GM21360 (cell line): ENCODE results near the gene OR51D1.

ENCODE experiments used
- ATAC-seq: cut with Tn5 transposase; IDR thresholded peaks from one replicate; pipeline ENCODE4 v1.9.1; 2021; ENCODE audit warnings: mild to moderate bottlenecking, moderate library complexity; ENCODE audit not compliant: unreplicated experiment

The OR51D1 gene

GRCh38 chr11:4636962-4637661, at the start of gene OR51D1:
Gene OR51D1, plus strand, starts transcription at chr11:4637477. Its CDS starts 2,314 bp downstream, at chr11:4639791.
- peak; percentile 88 for ATAC-seq

GRCh38 chr11:4589017-4589416, 48.3 kb upstream of the OR51D1 start:
- no peak for ATAC-seq

- no peak for ATAC-seq
Measured at GRCh38 chr11:4593739-4594138, 43.5 kb upstream of the OR51D1 start, which contains the start of gene OR52I1. Gene OR52I1, plus strand, starts transcription at chr11:4594039. Its CDS starts 0 bp downstream, at chr11:4594039.

GRCh38 chr11:4605057-4605456, 32.2 kb upstream of the OR51D1 start:
- no peak for ATAC-seq

- ATAC-seq, result no peak
Measured at GRCh38 chr11:4606231-4607015, 30.9 kb upstream of the OR51D1 start.

- ATAC-seq, result no peak
Measured at GRCh38 chr11:4607096-4607495, 30.2 kb upstream of the OR51D1 start.

- peak; percentile 100 for ATAC-seq
Measured at GRCh38 chr11:4607781-4608666, 29.3 kb upstream of the OR51D1 start, which contains the start of gene TRIM68. Gene TRIM68, minus strand, starts transcription at chr11:4608231. Its CDS starts 2,727 bp downstream, at chr11:4605504.

- ATAC-seq, result no peak
Measured at GRCh38 chr11:4610258-4610935, 26.9 kb upstream of the OR51D1 start.

GRCh38 chr11:4611986-4612385, 25.3 kb upstream of the OR51D1 start:
- ATAC-seq, result no peak

GRCh38 chr11:4615856-4616444, 21.3 kb upstream of the OR51D1 start:
- no peak for ATAC-seq

GRCh38 chr11:4619514-4619913, 17.8 kb upstream of the OR51D1 start:
- no peak for ATAC-seq

- no peak for ATAC-seq
Measured at GRCh38 chr11:4626207-4627099, 10.8 kb upstream of the OR51D1 start.

GRCh38 chr11:4636136-4636535, 1.1 kb upstream of the OR51D1 start:
- ATAC-seq, result no peak

GRCh38 chr11:4637662-4638047, 378 bp downstream of the OR51D1 start:
- ATAC-seq, result no peak

GRCh38 chr11:4639931-4640330, 2.7 kb downstream of the OR51D1 start:
- no peak for ATAC-seq

GRCh38 chr11:4641501-4641900, 4.2 kb downstream of the OR51D1 start:
- ATAC-seq, result no peak

GRCh38 chr11:4642043-4642442, 4.8 kb downstream of the OR51D1 start:
- no peak for ATAC-seq

GRCh38 chr11:4643076-4643475, 5.8 kb downstream of the OR51D1 start:
- ATAC-seq, result no peak

- ATAC-seq, result no peak
Measured at GRCh38 chr11:4643682-4644081, 6.4 kb downstream of the OR51D1 start, which contains the start of gene OR51E1. Gene OR51E1, plus strand, starts transcription at chr11:4643982. Its CDS starts 8,545 bp downstream, at chr11:4652527.
